HUES64 (cell line): ENCODE results near the gene DHX8.
"Not testable (repeated sequence)": the region's sequence is repeated elsewhere in the genome, so short reads cannot be mapped to it uniquely, and the experiment has no call there.

Source experiments
- H3K27ac ChIP-seq: 2 replicates; pipeline ENCODE4 v1.7.0; 2013; ENCODE audit warnings: low read depth, low read length, inconsistent platforms
- H3K27me3 ChIP-seq: 2 replicates; pipeline ENCODE4 v1.6.1; 2013; ENCODE audit warnings: mild to moderate bottlenecking, low read length; ENCODE audit not compliant: insufficient read depth
- H3K36me3 ChIP-seq: 2 replicates; pipeline ENCODE4 v1.6.1; 2013; ENCODE audit warnings: mild to moderate bottlenecking, low read length; ENCODE audit not compliant: insufficient read depth
- H3K4me1 ChIP-seq: 2 replicates; pipeline ENCODE4 v1.6.1; 2013; ENCODE audit warnings: mild to moderate bottlenecking, low read length, moderate library complexity; ENCODE audit not compliant: insufficient read depth
- H3K4me3 ChIP-seq: 2 replicates; pipeline ENCODE4 v1.5.1; 2013; ENCODE audit warnings: mild to moderate bottlenecking, low read length, moderate library complexity
- H3K9ac ChIP-seq: 2 replicates; pipeline ENCODE4 v1.6.1; 2013; ENCODE audit warnings: mild to moderate bottlenecking, low read depth, low read length
- H3K9me3 ChIP-seq: 2 replicates; pipeline ENCODE4 v1.6.1; 2013; ENCODE audit warnings: low read depth, low read length; ENCODE audit not compliant: insufficient read depth
- WGBS: fragments of 150-250, 120-280 bp; methylation state at CpG from one replicate; pipeline ENCODE4 v1.1.7; 2013; ENCODE audit warnings: missing lambda C conversion rate; 5-methylcytosine and 5-hydroxymethylcytosine counted together

The DHX8 gene

GRCh38 chr17:43462569-43462968 lies 21.2 kb upstream of the DHX8 start:
- not testable (repeated sequence) for H3K9me3 ChIP-seq, H3K36me3 ChIP-seq, H3K27ac ChIP-seq, H3K9ac ChIP-seq, H3K4me3 ChIP-seq, H3K4me1 ChIP-seq, H3K27me3 ChIP-seq
- 96% methylated on average over 3 of the region's 4 CpGs for WGBS

- 0 out of 2 replicates have a peak, but pooled peaks cover 2% of the 10 kb centered on the region for H3K4me1 ChIP-seq
Measured at GRCh38 chr17:43463241-43463640, 20.5 kb upstream of the DHX8 start.

GRCh38 chr17:43464046-43464445 lies 19.7 kb upstream of the DHX8 start:
- 88% methylated on average over 1 of the region's 1 CpG for WGBS
- no peaks in the 10 kb centered on the region for H3K36me3 ChIP-seq
- no peak overlapping the region for H3K4me3 ChIP-seq
- H3K4me1 ChIP-seq, result 0 out of 2 replicates have a peak, but pooled peaks cover 4% of the 10 kb centered on the region
- no peak overlapping the region for H3K9ac ChIP-seq
- no peaks in the 10 kb centered on the region for H3K27me3 ChIP-seq
- no peaks in the 10 kb centered on the region for H3K9me3 ChIP-seq
- H3K27ac ChIP-seq, result no peak overlapping the region

More at GRCh38 chr17:43463241-43463640, 20.5 kb upstream of the DHX8 start:
- WGBS, result 93% methylated on average over 4 of the region's 4 CpGs
- H3K36me3 ChIP-seq, result no peaks in the 10 kb centered on the region
- no peak overlapping the region for H3K9ac ChIP-seq
- H3K27me3 ChIP-seq, result no peaks in the 10 kb centered on the region
- H3K9me3 ChIP-seq, result no peaks in the 10 kb centered on the region
- H3K4me3 ChIP-seq, result no peak overlapping the region
- no peak overlapping the region for H3K27ac ChIP-seq

- H3K27me3 ChIP-seq, result no peaks in the 10 kb centered on the region
- H3K27ac ChIP-seq, result no peak overlapping the region
- 0 out of 2 replicates have a peak, but pooled peaks cover 4% of the 10 kb centered on the region for H3K4me1 ChIP-seq
- H3K9ac ChIP-seq, result no peak overlapping the region
- H3K4me3 ChIP-seq, result no peak overlapping the region
- H3K9me3 ChIP-seq, result no peaks in the 10 kb centered on the region
- WGBS, result 84% methylated on average over 9 of the region's 9 CpGs
- H3K36me3 ChIP-seq, result no peaks in the 10 kb centered on the region
Measured at GRCh38 chr17:43465049-43465448, 18.7 kb upstream of the DHX8 start.

- H3K4me1 ChIP-seq, result 0 out of 2 replicates have a peak, but pooled peaks cover 4% of the 10 kb centered on the region
- 88% methylated on average over 9 of the region's 9 CpGs for WGBS
- H3K27ac ChIP-seq, result no peak overlapping the region
- no peak overlapping the region for H3K4me3 ChIP-seq
- no peaks in the 10 kb centered on the region for H3K36me3 ChIP-seq
- no peak overlapping the region for H3K9ac ChIP-seq
- no peaks in the 10 kb centered on the region for H3K9me3 ChIP-seq
- H3K27me3 ChIP-seq, result no peaks in the 10 kb centered on the region
Measured at GRCh38 chr17:43467981-43468581, 15.7 kb upstream of the DHX8 start.

GRCh38 chr17:43468691-43469139 lies 15.1 kb upstream of the DHX8 start:
- Histone ChIP-seq H3K27ac (no peak overlapping the region), H3K36me3 (no peaks in the 10 kb centered on the region), H3K9ac (no peak overlapping the region), H3K4me3 (no peak overlapping the region), H3K9me3 (no peaks in the 10 kb centered on the region), H3K27me3 (no peaks in the 10 kb centered on the region), H3K4me1 (0 out of 2 replicates have a peak, but pooled peaks cover 4% of the 10 kb centered on the region)
- WGBS, result 78% methylated on average over 4 of the region's 4 CpGs

GRCh38 chr17:43469145-43469544 lies 14.6 kb upstream of the DHX8 start:
- H3K4me1 ChIP-seq, result 0 out of 2 replicates have a peak, but pooled peaks cover 4% of the 10 kb centered on the region
- H3K27me3 ChIP-seq, result no peaks in the 10 kb centered on the region
- no peak overlapping the region for H3K27ac ChIP-seq
- H3K4me3 ChIP-seq, result no peak overlapping the region
- H3K9me3 ChIP-seq, result no peaks in the 10 kb centered on the region
- H3K36me3 ChIP-seq, result no peaks in the 10 kb centered on the region
- H3K9ac ChIP-seq, result no peak overlapping the region
- 88% methylated on average over 4 of the region's 4 CpGs for WGBS

GRCh38 chr17:43471585-43472160 lies 12.1 kb upstream of the DHX8 start:
- Histone ChIP-seq H3K27ac (no peak overlapping the region), H3K36me3 (no peaks in the 10 kb centered on the region), H3K9me3 (no peaks in the 10 kb centered on the region), H3K27me3 (no peaks in the 10 kb centered on the region), H3K4me1 (0 out of 2 replicates have a peak, but pooled peaks cover 4% of the 10 kb centered on the region), H3K4me3 (no peak overlapping the region), H3K9ac (no peak overlapping the region)
- 69% methylated on average over 1 of the region's 2 CpGs for WGBS

- H3K27ac ChIP-seq, result no peak overlapping the region
- no peaks in the 10 kb centered on the region for H3K27me3 ChIP-seq
- H3K4me3 ChIP-seq, result no peak overlapping the region
- no peaks in the 10 kb centered on the region for H3K36me3 ChIP-seq
- no peak overlapping the region for H3K9ac ChIP-seq
- 95% methylated on average over 11 of the region's 11 CpGs for WGBS
- no peaks in the 10 kb centered on the region for H3K9me3 ChIP-seq
- peaks cover 5% of the 10 kb centered on the region for H3K4me1 ChIP-seq
Measured at GRCh38 chr17:43475494-43476089, 8.2 kb upstream of the DHX8 start.

- H3K9ac ChIP-seq, H3K27ac ChIP-seq, H3K4me3 ChIP-seq, H3K9me3 ChIP-seq, H3K36me3 ChIP-seq, H3K4me1 ChIP-seq, H3K27me3 ChIP-seq: not testable (repeated sequence)
- 95% methylated on average over 9 of the region's 9 CpGs for WGBS
Measured at GRCh38 chr17:43476306-43476705, 7.5 kb upstream of the DHX8 start.

GRCh38 chr17:43477832-43478634 lies 5.7 kb upstream of the DHX8 start:
- H3K27ac ChIP-seq, result no peak overlapping the region
- 78% methylated on average over 8 of the region's 9 CpGs for WGBS

More at GRCh38 chr17:43477832-43478634, 5.7 kb upstream of the DHX8 start:
- Histone ChIP-seq H3K9me3 (no peaks in the 10 kb centered on the region), H3K36me3 (no peaks in the 10 kb centered on the region), H3K4me3 (no peak overlapping the region), H3K9ac (no peak overlapping the region), H3K4me1 (peaks cover 5% of the 10 kb centered on the region), H3K27me3 (no peaks in the 10 kb centered on the region)
